IMR-90 (cell line): ENCODE data around the gene ZNF746. TPM values are rescaled to one million over a fixed set of nuclear protein-coding genes. Genes with fewer than 3 reads are reported as not detected.

Experiments used
- ATAC-seq: fragments of 200-7000 bp; cut with Tn5 transposase; 2 replicates; pipeline ENCODE4 v1.9.1; 2020; ENCODE audit warnings: low read depth, mild to moderate bottlenecking, moderate library complexity
- BruUV-seq: library from RNA; stranded (reverse); fragments of 400-500 nt; replicated peaks from 2 replicates; lab custom pipeline; 2021; lab: Mats Ljungman, UMichigan
- CTCF ChIA-PET: fragments of 300-600 bp; formaldehyde crosslinking; extraction: SDS; loops from one replicate; lab custom pipeline; 2021; ENCODE audit warnings: antibody characterized with exemption; lab: Yijun Ruan, JAX
- POLR2A ChIA-PET: fragments of 300-600 bp; sonication (Branson Sonifier 250); formaldehyde crosslinking; loops from one replicate; lab custom pipeline; 2022; ENCODE audit warnings: antibody characterized with exemption; ENCODE audit not compliant: unreplicated experiment; lab: Charles Lee
- DNase-seq: peaks from one replicate; pipeline ENCODE4 v3.0.0; 2013
- H2AFZ ChIP-seq: replicated peaks from 2 replicates; pipeline ENCODE3; 2013; ENCODE audit warnings: low read length, mild to moderate bottlenecking; ENCODE audit not compliant: poor library complexity
- H2AK5ac ChIP-seq: 2 replicates; pipeline ENCODE4 v1.6.1; 2013; ENCODE audit warnings: low read depth, low read length, inconsistent platforms
- H2AK9ac ChIP-seq: replicated peaks from 2 replicates; pipeline ENCODE3; 2013; ENCODE audit warnings: mild to moderate bottlenecking, low read depth, low read length, moderate library complexity; ENCODE audit not compliant: poor library complexity
- H2BK120ac ChIP-seq: 2 replicates; pipeline ENCODE4 v1.6.1; 2013; ENCODE audit warnings: low read depth, low read length, inconsistent platforms
- H2BK15ac ChIP-seq: 3 replicates; pipeline ENCODE4 v1.6.1; 2013; ENCODE audit warnings: low read depth, low read length, inconsistent platforms
- H2BK20ac ChIP-seq: 2 replicates; pipeline ENCODE4 v1.6.1; 2013; ENCODE audit warnings: low read depth, mild to moderate bottlenecking, inconsistent platforms, low read length, moderate library complexity
- H2BK5ac ChIP-seq: 2 replicates; pipeline ENCODE4 v1.6.1; 2013; ENCODE audit warnings: mild to moderate bottlenecking, low read depth, low read length, inconsistent platforms; ENCODE audit not compliant: poor library complexity, severe bottlenecking
- H3K14ac ChIP-seq: replicated peaks from 2 replicates; pipeline ENCODE4 v1.6.1; 2013; ENCODE audit warnings: low read depth, low read length, inconsistent platforms
- H3K18ac ChIP-seq: 2 replicates; pipeline ENCODE4 v1.6.1; 2013; ENCODE audit warnings: low read depth, low read length, control low read depth
- H3K23ac ChIP-seq: 2 replicates; pipeline ENCODE4 v1.6.1; 2013; ENCODE audit warnings: low read depth, low read length, inconsistent platforms
- H3K27ac ChIP-seq: 2 replicates; pipeline ENCODE4 v1.5.1; 2013; ENCODE audit warnings: mild to moderate bottlenecking, control low read depth, low read length; ENCODE audit not compliant: insufficient read depth
- H3K27me3 ChIP-seq: 2 replicates; pipeline ENCODE4 v1.6.1; 2013; ENCODE audit warnings: low read length; ENCODE audit not compliant: control insufficient read depth, insufficient read depth
- H3K36me3 ChIP-seq: 2 replicates; pipeline ENCODE4 v1.6.1; 2013; ENCODE audit warnings: low read length, mixed read lengths; ENCODE audit not compliant: control insufficient read depth, insufficient read depth
- H3K4ac ChIP-seq: 2 replicates; pipeline ENCODE4 v1.6.1; 2013; ENCODE audit warnings: low read depth, low read length, inconsistent platforms
- H3K4me1 ChIP-seq: 2 replicates; pipeline ENCODE4 v1.6.1; 2013; ENCODE audit warnings: low read length, mixed read lengths; ENCODE audit not compliant: control insufficient read depth, insufficient read depth
- H3K4me2 ChIP-seq: 2 replicates; pipeline ENCODE4 v1.6.1; 2013; ENCODE audit warnings: low read depth, mild to moderate bottlenecking, control low read depth, low read length, moderate library complexity
- H3K4me3 ChIP-seq: 2 replicates; pipeline ENCODE4 v1.5.1; 2013; ENCODE audit warnings: low read depth, mild to moderate bottlenecking, control low read depth, low read length, moderate library complexity; ENCODE audit not compliant: insufficient read depth
- H3K56ac ChIP-seq: 2 replicates; pipeline ENCODE4 v1.6.1; 2013; ENCODE audit warnings: low read length, inconsistent platforms; ENCODE audit not compliant: insufficient read depth; ENCODE audit errors: extremely low read depth
- H3K79me1 ChIP-seq, 2 experiments: 2 replicates each; pipeline ENCODE4 v1.6.1; 2013; ENCODE audit warnings: low read length in 2 of 2, inconsistent platforms in 1 of 2, low read depth in 1 of 2
- H3K9ac ChIP-seq: 2 replicates; pipeline ENCODE4 v1.6.1; 2013; ENCODE audit warnings: low read depth, low read length, control low read depth
- H3K9me1 ChIP-seq: 2 replicates; pipeline ENCODE4 v1.6.1; 2013; ENCODE audit warnings: low read length, inconsistent platforms; ENCODE audit not compliant: insufficient read depth
- H3K9me3 ChIP-seq: 2 replicates; pipeline ENCODE4 v1.6.1; 2013; ENCODE audit warnings: low read length; ENCODE audit not compliant: control insufficient read depth, insufficient read depth
- H4K20me1 ChIP-seq: 2 replicates; pipeline ENCODE4 v1.6.1; 2013; ENCODE audit warnings: low read length, inconsistent platforms; ENCODE audit not compliant: insufficient read depth
- H4K5ac ChIP-seq: 2 replicates; pipeline ENCODE4 v1.6.1; 2013; ENCODE audit warnings: mild to moderate bottlenecking, low read depth, low read length, control low read depth
- H4K8ac ChIP-seq, 2 experiments: 2 replicates each; pipeline ENCODE4 v1.6.1; 2013; ENCODE audit warnings: low read depth in 2 of 2, low read length in 2 of 2, control low read depth in 1 of 2, inconsistent platforms in 1 of 2
- H4K91ac ChIP-seq: 2 replicates; pipeline ENCODE4 v1.6.1; 2013; ENCODE audit warnings: low read depth, low read length, inconsistent platforms; ENCODE audit not compliant: insufficient read depth
- CEBPB ChIP-seq: IDR thresholded peaks from 2 replicates; pipeline ENCODE4 v1.6.1; 2012; ENCODE audit warnings: low read depth, low read length, improper control_type of control experiment
- NFE2L2 ChIP-seq: fragments of 150-350 bp; IDR thresholded peaks from 2 replicates; pipeline ENCODE4 v1.6.1; 2016; ENCODE audit warnings: low read depth, mild to moderate bottlenecking, low read length
- whole genome bisulfite sequencing, 2 experiments: methylation state at CpG; one replicate each; pipeline versions ENCODE4 v1.1.5 to v1.1.7; 2013; ENCODE audit warnings: missing lambda C conversion rate in 2 of 2; ENCODE audit not compliant: insufficient read length in 1 of 2; ENCODE audit errors: extremely low coverage in 2 of 2; 5-methylcytosine and 5-hydroxymethylcytosine counted together
- dilution Hi-C: fragments of 300-500 bp; cut with HindIII; formaldehyde crosslinking; loops from one replicate; pipeline ENCODE4 v1.14.3; 2018; ENCODE audit warnings: low sequenced_read_pairs; ENCODE audit not compliant: unreplicated experiment
- in situ Hi-C: fragments of 300-500 bp; cut with MboI; formaldehyde crosslinking; loops from 3 replicates; pipeline ENCODE4 v1.14.3; 2019; ENCODE audit warnings: low sequenced_read_pairs, inconsistent platforms, mixed read lengths
- intact Hi-C: fragments of 100-400 bp; cut with micrococcal nuclease; formaldehyde crosslinking; loops from 2 replicates; pipeline ENCODE4 v1.10.0; 2022
- polyA plus RNA-seq, 3 experiments: library from polyadenylated mRNA; depleted of rRNA; stranded (reverse); fragments of >200 nt; gene quantifications; 2 replicates each; pipeline ENCODE4 v1.2.3, GENCODE V29; 2012; ENCODE audit warnings: low replicate concordance in 1 of 3
- total RNA-seq: library from RNA; depleted of rRNA; stranded (reverse); fragments of >200 nt; gene quantifications from 2 replicates; pipeline ENCODE4 v1.2.3, GENCODE V29; 2012

The ZNF746 gene
- total and polyA plus RNA-seq, 2 of the 4 experiments (the other 2 are of a cell fraction): 6.6 to 8.4 TPM

DNA sequence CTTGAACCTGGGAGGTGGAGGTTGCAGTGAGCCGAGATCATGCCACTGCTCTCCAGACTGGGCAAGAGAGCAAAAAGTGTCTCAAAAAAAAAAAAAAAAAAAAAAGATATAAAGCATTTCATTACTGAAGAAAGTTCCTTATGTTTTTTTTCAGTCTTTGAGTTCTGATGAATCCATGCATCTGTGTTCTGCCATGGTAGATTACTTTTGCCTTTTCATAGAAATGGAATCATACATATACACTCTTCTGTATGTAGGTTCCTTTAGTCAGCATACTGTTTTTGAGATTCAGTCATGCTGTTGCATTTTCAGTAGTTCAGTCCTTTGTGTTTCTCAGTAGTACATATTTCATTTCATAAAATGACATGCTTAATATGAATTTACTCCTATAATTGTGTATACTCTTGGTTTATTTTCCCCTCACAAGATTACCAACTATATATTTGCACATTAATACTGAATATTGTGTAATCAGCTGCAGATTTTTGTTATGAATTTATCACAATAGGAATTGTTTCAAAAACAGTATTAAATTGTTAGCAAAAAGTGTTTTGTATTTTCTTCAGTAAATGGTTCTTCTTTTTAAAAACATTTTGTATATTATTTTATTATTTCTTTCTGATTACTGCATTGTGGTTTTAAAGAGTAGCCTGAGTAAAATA lies 34.0 kb downstream of the ZNF746 start:
- POLR2A ChIA-PET: no interaction called here
- no peak for TF ChIP-seq NFE2L2
- TF ChIP-seq CEBPB: 0 out of 2 replicates have a peak, but pooled peaks have one; percentile 11
- BruUV-seq: no TSS peak

More for the DNA sequence above, 34.0 kb downstream of the ZNF746 start:
- Histone ChIP-seq H3K56ac (no peak overlapping the region), H3K9ac (no peak overlapping the region), H2BK5ac (no peak overlapping the region), H2AK9ac (no peak overlapping the region), H3K14ac (no peak overlapping the region), H4K5ac (no peak overlapping the region), H3K23ac (no peak overlapping the region), H3K4me2 (no peak overlapping the region), H3K27ac (no peak overlapping the region), H3K18ac (no peak overlapping the region), H2AFZ (no peak overlapping the region), H4K91ac (no peak overlapping the region), H2AK5ac (no peak overlapping the region), H2BK15ac (no peak overlapping the region), H4K8ac (no peak overlapping the region), H3K79me1 (peaks cover 8 to 11% of the 10 kb centered on the region in 2 experiments), H3K4ac (no peak overlapping the region), H3K4me1 (0 out of 2 replicates have a peak, but pooled peaks cover 3% of the 10 kb centered on the region), H4K20me1 (peaks cover 2% of the 10 kb centered on the region), H3K9me1 (no peaks in the 10 kb centered on the region), H3K36me3 (no peaks in the 10 kb centered on the region), H3K4me3 (no peak overlapping the region), H3K27me3 (no peaks in the 10 kb centered on the region), H3K9me3 (no peaks in the 10 kb centered on the region), H2BK20ac (no peak overlapping the region), H2BK120ac (no peak overlapping the region)
- CTCF ChIA-PET: no interaction called here
- no CpG with 5 or more reads among the region's 1 CpG for WGBS, 2 experiments
- intact Hi-C loops (loop anchor here (10.0 kb wide), 1 partner anchor 161 kb away; no protein-coding TSS in a partner anchor), in situ Hi-C loops (no loop called here), dilution Hi-C loops (no loop called here)
- ATAC-seq (no peak), DNase-seq (no peak)
